Right lung (tissue), 5 donors: Measurements from ENCODE around the gene CKAP4. TPM values are rescaled to one million over a fixed set of nuclear protein-coding genes. Genes with fewer than 3 reads are reported as not detected.

Experiments used
- DNase-seq, 2 donors: peaks; one replicate each; pipeline ENCODE4 v3.0.0-alpha.2; 2013
- polyA plus RNA-seq, 5 donors: library from polyadenylated mRNA; unstranded; fragments of 120-200 nt; gene quantifications; one replicate each; pipeline versions ENCODE4 v1.2.1 to v1.2.3, GENCODE V29; 2013; ENCODE audit warnings: inconsistent platforms in 1 of 5, low replicate concordance in 1 of 5; ENCODE audit not compliant: insufficient read length in 5 of 5, insufficient read depth in 1 of 5

Gene CKAP4
- polyA plus RNA-seq, 5 donors, result 88.5 to 111 (median 92.7) TPM

DNA sequence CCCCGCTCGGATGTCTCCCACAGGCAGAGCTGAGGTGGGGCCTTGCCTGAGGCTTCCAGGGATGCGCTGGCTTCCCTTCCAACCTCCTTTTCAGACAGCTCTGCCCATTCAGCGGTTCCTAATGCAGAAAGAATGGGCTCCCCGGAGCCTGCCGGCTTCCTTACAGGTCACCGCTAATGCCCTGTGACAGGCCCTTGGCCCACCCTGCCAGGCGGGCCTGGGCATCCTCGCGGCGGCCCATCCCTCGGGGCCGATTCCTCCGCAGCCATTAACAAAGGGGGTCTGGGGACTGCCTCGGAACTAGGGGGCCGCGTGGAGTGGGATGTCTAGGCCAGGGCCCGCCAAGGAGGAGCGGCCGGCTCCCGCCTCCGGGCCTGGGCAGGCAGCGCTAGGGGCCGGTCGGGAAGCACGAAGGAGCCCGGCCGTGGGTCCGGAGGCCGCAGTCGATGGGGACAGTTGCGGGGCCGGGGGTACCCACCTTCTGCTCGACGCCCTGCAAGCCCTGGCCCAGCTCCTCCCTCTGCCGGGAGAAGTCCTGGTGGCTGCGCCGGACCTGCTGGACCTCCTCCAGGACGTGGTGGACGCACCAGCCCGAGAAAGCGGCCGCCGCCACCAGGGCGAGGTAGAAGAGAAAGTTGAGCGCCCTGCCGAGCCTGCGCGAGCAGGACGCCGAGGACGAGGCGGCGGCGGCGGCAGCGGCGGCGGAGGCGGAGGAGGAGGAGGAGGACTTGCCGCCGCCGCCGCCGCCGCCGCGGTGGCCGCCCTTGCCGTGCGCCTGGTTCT, 738 bp downstream of the CKAP4 start:
- DNase-seq, result peak in 1 of 2 donors; percentile 35

DNA sequence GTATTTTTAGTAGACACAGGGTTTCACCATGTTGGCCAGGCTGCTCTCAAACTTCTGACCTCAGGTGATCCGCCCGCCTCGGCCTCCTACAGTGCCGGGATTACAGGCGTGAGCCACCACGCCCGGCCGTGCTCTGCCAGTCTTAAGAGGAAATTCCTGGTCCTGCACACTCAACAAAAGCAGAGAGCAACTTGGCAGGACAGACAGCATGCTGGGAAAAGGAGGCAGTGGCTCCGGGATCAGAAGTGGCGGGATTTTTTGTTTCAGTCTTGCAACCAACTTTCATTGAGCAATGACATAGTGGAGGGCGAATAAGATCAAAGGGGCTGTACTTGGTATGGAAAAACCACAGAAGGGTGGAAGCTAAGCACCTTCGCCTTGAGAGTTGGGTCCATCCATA, 2.1 kb downstream of the CKAP4 start:
- peak in 1 of 2 donors; percentile 20 for DNase-seq

DNA sequence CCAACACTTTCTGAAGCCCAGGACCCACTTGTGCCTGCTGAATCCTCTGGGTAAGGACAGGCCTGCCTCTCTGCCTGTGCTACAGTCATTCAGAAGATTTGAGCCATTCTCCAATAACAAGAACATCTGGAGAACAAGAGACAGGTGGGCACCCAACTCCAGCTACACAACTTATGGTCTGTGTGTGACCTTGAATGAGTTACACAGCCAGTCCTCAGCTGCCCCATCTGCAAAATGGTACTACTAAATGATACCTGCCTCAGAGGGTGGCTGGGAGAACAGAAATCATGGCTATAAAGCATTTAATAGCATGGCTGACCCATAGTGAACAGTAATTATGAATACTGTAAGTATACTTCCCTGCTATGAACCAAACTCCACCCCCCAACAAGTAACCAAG, 4.2 kb downstream of the CKAP4 start:
- DNase-seq, result no peak

DNA sequence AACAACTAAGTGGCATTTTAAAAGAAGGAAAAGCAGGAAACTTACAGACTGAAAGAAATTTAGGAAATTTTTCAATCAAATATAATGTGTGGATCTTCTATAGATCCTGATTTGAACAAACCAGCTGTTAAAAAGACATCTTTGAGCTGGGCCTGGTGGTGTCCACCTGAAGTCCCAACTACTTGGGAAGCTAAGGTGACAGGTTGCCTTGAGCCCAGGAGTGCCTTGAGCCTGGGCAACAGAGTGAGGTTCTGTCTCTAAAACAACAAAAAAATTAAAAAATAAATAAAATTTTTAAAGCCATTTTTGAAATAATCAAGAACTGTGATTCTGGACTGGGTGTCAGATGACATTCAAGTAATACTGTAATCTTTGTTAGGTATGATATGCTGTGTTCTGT, 7.0 kb downstream of the CKAP4 start:
- DNase-seq, result no peak

DNA sequence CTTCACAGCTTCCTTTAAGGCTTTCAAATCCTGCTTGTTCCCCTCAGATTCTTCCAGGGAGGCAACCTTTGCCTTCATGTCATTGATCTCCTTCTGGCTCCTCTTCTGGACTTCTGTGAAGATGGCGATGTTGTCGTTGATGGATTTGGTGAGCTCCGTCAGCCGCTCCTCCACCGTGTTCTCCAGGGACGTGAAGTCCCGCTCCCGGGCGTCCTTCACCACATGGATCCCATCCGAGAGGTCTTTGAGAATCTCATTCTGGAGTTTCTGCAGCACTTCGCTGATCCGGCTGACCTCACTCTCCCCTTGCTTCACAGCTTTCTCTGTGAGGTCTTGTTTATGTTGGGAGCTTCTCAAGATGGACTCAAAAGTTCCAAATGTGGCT, 7.9 kb downstream of the CKAP4 start:
- DNase-seq, result no peak

DNA sequence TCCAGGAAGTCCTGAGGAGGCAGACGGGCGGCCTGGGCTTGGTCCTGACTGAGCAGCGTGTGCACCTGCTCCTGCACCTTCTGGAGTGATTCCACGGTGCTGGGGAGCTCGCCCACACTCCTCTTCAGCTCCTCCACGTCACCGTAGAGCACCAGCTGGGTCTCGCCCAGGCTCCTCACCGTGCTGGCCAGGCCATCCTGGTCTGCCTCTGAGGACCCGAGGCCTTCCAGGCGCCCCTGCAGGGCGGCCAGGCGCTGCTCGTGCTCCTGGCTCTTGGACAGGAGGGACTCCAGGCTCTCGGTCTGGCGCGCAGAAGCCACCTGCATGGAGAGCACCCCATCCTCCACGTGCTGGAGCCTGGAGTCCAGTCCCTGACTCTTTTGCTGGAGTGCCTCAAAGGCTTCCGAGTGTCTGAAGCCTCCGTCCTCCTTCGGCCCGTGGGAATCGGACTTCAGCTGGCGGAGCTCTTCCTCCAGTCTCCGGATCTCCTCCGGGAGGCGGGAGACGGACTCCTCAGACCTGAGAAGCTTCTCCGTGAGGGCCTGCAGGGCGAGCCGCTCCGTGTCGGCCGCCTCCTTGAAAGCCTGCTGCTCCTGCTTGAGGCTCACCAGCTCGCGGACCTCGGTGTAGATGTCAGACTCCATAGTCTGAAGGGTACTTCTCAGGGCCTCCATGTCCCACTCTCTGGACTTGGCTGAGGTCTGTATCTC, 8.4 kb downstream of the CKAP4 start:
- DNase-seq, result no peak

DNA sequence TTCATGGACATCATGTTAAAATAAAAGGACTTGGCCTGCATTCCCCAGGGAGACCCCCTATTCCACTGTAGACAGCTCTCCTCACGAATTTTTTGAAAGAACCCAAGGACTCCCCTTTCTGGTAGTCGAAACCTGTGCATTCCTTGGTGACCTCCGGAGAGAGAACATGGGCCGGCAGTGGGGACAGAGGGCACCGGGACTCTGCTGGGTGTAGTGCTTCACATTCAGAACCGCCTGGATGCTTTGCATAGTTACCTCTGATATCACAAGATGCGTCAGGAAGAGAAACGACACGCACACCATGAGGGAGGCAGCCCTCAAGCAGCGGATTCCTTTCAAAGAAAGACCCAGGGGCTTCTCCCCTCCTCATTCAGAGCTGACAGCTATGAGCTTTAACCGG, 9.7 kb downstream of the CKAP4 start:
- DNase-seq, result no peak

DNA sequence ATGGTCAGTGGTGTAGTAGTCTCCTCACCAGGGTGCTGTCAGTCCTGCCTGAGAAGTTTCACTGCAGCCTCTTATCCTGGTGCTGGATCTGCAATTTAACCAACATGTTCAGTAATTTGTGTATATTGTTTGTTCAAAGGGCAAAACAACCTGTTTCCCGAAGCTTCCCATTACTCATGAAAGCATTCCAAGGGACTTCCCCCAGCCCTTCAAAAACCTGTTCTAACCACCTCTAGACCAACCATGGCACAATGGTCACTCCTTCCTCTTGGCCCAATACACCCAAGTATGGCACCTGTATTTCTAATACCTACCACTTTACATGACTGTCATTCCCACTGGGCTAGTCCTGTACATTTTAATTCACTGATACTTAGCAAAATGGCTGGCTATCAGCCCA, 12.1 kb downstream of the CKAP4 start:
- no peak for DNase-seq

DNA sequence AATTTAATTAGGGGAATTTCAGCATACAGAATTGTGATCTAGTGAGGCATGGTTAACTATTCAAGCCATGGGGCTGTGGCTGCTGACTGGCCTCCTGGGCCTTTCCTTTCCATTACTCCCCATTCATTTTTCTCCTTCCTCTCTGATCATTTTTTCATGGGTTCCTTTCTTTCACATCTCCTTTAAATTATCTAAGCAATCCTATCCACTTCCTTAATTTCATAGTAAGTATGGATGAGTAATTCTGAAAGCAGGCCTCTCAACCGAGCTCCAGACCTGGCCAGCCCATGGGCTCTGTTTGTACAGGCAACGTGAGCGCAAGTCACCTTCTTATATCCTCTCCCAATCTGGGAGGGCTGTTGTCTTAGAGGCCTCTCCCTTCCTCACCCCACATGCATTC, 13.4 kb downstream of the CKAP4 start:
- no peak for DNase-seq

DNA sequence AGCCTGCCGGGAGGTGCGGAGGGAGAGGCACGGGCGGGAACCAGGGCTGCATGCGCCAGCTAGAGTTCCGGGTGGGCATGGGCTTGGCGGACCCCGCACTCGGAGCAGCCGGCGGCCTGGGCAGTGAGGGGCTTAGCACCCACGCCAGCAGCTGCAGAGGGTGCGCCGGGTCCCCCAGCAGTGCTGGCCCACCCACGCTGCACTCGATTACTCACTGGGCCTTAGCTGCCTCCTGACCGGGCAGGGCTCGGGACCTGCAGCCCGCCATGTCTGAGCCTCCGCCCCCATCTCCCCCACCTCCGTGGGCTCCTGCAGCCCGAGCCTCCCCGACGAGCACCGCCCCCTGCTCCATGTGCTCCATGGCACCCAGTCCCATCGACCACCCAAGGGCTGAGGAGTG, 14.8 kb downstream of the CKAP4 start:
- DNase-seq, result no peak

DNA sequence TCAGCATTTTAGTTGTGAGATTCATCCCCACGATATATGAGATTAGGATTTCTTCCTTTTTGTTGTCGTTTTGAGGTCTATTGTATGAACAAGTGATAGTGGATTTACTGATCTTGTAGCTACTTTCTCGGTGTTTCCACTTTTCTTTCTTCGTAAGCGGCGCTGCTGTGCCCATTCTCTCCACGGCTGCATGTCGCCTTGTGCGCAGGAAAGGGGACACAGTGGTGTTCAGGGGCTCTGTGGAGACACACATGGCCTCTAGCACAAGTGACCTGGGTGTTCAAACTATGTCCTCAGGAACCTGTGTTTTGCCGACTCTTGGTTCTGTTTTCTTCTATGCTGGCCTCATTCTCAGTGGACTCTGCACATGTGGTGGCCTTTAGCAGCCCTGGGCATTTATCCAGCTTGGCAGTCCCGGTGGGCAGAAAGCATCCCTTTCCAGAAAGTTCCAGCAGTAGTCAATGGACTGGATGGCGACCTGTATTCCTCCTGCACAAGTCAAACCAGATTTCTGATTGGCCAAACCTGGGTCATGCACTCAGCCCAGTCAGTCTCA, 18.7 kb downstream of the CKAP4 start:
- DNase-seq, result no peak

DNA sequence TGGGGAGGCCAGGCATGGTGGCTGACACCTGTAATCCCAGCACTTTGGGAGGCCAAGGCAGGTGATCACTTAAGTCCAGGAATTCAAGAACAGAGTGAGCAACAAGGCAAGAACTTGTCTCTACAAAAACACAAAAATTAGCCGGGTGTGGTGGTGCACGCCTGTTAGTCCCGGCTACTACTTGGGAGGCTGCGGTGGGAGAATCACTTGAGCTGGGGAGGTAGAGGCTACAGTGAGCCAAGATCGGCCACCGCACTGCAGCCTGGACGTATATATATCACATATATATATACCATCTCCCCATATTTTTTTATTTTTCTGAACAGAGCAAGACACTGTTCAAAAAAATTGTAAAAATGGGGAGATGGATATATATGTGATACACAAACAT, 19.5 kb downstream of the CKAP4 start:
- no peak for DNase-seq

DNA sequence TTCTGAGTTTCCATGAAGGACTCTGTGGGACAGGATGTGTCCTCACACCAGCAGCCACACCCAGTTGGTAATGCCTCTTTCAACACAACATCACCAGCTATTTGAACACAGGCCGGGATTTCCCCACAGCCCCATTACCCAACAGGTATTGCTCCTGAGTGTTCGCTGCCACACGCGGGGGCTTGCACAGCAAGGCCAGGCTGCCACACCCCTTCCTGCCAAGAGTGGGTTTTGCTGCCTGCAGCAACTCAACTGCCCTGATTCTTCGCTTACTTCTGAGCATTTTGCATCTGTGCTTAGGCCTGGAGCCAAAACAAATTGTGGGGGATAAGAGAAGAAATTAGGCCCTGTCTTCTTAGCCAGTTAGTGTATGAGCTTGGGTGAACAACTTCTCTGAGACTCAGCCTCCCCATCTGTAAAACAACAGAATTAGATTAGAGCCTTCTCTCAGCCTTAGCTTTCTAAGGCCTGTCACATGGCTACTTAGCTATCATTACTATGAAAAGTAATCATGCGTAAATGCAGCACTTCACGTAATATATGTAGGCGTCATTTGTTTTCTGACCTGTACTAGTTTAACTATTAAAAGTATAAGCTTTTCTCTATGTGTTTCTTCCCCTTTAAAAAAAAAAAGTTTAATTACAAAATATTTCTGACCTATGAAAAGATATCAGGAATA, 20.0 kb downstream of the CKAP4 start:
- DNase-seq, result peak in 1 of 2 donors; percentile 13

DNA sequence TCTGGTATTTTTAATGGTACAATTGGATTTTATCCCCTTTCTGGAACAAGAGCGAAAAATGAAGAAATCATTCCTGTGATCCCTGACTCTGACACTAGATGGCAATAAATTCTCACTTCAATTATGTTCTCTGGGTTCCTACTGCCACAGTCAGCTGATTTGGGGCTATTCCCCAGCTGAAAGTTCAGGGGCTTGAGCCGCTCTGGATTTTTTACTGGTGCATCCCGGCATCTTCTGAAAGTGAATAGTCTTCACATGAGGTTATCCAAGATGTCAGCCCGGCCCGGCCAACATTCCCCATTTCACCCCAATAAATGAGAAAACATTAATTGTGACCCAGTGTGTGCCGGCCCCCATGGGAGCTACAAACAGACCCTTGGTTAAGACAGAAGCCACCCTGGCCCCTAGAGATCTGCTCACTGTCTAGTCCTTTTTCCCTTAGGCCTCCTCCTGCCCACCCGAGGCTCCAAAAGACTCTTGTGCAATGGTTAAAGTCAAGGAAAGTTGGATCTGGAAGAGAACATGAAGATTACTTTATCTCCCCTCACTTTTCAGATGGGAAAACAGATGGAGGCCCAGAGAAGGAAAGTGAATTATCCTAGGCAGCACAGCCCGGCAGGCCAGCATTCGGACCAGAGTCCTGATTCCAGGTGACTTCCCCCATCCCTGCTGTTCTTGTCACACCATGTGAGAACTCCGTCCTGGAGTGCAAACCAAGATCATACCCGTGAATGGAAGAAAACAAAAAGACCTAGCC, 20.8 kb downstream of the CKAP4 start:
- peak in 1 of 2 donors; percentile 44 for DNase-seq

DNA sequence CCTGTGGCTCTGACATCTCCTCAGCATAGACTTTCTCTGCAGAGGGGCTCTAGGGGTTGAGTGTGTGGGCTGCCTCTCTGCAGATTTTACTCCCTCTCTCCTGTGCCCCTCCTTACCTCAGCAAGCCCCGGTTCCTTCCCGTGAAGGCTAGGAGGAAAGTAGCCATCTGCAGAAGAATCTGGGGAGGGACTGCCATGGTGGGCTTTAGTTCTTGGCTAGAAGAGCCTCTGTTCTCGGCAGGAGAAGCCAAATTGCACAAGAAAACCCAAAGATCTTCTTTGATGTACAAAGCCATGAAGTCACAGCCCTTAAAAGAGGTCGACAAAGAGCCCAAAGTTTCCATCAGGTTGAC, 23.5 kb downstream of the CKAP4 start:
- no peak for DNase-seq

DNA sequence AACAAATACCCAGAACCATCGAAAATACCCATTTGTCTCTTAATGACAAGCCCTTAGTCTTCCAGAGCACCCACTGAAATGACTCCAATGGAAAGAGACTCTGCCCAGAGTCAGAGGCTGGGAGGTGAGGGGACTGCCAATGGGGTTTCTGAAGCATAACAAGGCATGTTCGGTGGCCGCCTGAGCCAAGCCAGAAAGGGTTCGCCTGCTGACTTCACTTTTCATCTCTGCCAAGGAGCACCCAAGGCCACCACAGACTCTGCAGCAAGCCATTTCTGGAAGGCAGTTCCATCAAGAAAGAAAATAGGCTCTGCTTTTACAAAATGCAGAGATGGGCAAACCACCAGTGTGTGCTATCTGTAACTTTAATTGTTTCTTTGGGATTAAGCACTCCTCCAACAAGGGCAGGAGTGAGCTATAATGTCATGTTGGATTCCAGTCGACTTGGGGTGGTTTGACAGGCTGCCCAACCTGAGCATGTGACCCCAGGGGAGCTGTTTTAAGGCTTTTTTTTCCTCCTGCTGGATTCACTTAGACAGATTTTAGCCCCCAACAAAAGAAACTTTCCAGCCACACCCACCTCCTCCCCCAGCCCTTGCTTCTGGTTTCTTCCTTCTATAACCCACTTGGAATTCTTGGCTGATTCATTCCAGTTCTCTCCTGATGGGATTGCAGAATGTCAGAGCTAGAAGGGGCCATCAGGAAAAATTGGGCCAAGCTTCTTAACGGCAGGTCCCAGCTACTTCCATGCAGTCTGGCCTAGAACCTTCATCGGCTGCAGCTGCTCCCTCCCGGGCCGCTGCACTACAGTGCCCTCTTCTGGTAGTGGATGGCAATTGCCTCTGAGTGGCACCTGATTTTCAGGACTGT, 24.1 kb downstream of the CKAP4 start:
- DNase-seq, result peak in 1 of 2 donors; percentile 57

DNA sequence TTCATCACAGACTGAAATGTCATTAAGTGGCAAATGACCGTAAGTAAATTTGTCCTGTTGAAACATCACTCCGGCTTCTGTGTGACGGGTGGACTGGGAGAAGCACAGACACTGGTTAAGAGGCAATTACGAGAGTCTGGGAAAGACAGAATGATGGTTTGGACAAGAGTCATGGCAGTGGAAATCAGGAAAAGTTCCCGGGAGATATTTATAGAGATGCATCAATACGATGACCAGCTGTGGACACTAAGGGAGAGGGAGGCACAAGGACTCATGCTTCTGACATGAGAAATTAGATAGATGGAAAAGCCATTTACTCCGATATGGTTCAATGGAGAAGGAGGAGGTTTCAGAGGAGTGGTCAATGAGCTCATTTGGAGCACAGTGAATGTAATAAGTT, 27.3 kb downstream of the CKAP4 start:
- DNase-seq, result no peak

DNA sequence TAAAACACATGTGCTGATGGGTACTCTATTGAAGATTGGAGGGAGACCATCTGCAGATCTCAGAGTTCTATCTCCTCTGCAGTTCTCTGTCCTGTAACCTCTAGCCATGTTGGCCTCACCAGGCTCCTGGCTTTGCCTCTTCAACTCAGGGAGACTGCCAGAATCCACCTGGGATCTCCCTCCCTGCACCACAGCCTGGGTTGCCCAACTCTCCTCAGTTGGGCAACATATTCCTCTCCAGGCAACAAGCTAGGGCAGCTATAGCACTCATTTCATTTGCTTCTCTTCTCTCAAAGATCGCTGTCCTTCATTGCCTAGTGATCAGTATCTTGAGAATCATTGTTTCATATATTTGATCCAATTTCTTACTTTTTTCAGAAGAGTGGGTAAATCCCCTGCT, 28.8 kb downstream of the CKAP4 start:
- DNase-seq, result no peak

DNA sequence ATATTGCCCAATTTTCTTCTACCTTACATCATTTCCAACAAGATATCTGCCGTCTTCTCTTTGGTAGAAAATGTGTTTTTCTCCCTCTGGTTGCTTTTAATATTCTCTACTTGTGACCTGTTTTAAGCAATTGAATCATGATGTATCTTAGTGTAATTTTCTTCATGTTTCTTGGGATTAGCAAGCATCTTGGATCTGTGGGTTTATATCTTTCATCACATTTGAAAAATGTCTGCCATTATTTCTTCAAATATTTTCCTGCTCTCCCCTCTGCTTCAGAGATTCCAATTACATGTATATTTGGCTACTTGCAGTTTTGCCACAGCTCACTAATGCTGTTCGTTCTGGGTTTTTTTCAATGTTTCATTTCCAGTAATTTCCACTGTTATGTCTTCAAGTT, 30.1 kb downstream of the CKAP4 start:
- no peak for DNase-seq

DNA sequence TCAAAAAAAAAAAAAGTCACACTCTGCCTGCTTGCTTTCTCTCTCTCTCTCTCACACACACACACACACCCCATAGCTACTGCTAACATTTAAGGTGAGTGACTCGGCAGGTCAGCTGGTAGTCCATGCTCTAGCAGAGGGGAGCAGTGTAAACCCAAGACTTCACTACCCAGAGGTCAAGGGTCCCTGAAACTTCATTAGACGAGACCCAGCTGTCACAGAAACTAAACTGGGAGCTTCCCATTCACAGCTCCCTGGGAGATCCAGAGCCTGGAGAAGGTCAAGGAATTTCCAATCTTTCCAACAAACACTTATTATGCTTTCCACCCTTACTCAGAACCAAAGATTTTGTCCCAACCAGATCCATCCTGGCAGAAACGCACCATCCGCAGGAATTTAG, 33.2 kb downstream of the CKAP4 start:
- no peak for DNase-seq

DNA sequence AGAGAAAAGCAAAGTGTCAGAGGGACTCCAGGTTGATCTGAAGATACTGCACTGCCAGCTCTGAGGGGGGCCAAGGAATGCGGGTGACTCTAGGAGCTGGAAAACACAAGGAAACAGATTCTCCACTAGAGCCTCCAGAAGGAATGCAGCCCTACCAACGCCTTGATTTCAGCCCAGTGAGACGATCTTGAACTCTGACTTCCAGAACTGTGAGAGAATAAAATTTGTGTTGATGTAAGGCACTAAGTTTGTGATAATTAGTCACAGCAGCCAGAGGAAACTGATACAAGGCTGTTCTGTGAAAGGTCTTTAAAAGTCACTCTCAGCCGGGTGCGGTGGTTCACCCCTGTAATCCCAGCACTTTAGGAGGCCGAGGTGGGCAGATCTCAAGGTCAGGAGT, 34.2 kb downstream of the CKAP4 start:
- DNase-seq, result no peak
